ENCODE data around the gene UGT1A8. TPM values are rescaled to one million over a fixed set of nuclear protein-coding genes. Genes with fewer than 3 reads are reported as not detected.

Gene UGT1A8
- total and polyA plus RNA-seq, 2 experiments from 2014 or later = 0.45 TPM; not detected in 1

DNA sequence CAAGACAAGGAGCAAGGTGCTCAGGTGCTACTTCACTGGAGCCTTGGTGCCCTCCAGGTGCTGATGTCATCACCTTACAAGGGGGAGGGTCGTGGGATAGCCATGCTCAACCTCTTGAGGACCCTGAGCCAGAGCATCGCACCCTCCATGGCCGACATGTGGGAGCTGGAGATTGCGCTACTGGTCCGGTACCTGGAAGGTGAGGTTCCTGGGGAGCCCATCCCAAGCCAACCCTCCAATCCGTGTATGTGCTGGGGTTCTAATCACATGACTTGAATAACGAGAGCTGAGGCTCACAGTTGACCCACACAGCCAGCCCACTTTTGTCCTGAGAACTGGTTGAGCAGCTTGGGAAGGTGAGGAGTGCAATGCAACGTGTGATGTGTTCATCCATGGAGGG is 186.6 kb downstream of the UGT1A8 start:
- H3K27ac ChIP-seq (ENCODE audit: low read depth) = no peak overlapping the region
- ATAC-seq (no peak), DNase-seq (ENCODE audit: low spot score) (no peak)
- Mint-ChIP-seq H3K27ac (no peak overlapping the region), H3K4me3 (no peak overlapping the region), H3K36me3 (ENCODE audit: low read depth) (no peaks in the 10 kb centered on the region), H3K4me1 (no peaks in the 10 kb centered on the region), H3K9me3 (peaks cover 14% of the 10 kb centered on the region), H3K27me3 (ENCODE audit: insufficient read depth, low read depth, poor library complexity) (peaks cover 3% of the 10 kb centered on the region)
- no peak overlapping the region for H3K4me2 ChIP-seq
- no peaks in the 10 kb centered on the region for H3K9me2 ChIP-seq (ENCODE audit: insufficient read depth)
- no peaks in the 10 kb centered on the region for H3K27me3 ChIP-seq (ENCODE audit: insufficient read depth)
- no peaks in the 10 kb centered on the region for H3F3A ChIP-seq (replicated peaks; ENCODE audit: low read depth)
- H3K4me3 ChIP-seq = no peak overlapping the region
- TF ChIP-seq EZH2phosphoT487 (IDR thresholded peaks at IDR 0.05; ENCODE audit: unreplicated experiment) (no peak), JUNB (IDR thresholded peaks at IDR 0.05; ENCODE audit: unreplicated experiment) (no peak), REST (IDR thresholded peaks at IDR 0.05; ENCODE audit: unreplicated experiment) (no peak), NANOG (IDR thresholded peaks at IDR 0.05; ENCODE audit: borderline replicate concordance) (no peak), EZH2 (IDR thresholded peaks at IDR 0.05; ENCODE audit: low read depth, unreplicated experiment) (no peak), ZNF114 (CRISPR knock-in tag; IDR thresholded peaks at IDR 0.05) (no peak), ZNF462 (CRISPR knock-in tag; IDR thresholded peaks at IDR 0.05) (no peak)
- H4K20me1 ChIP-seq (replicated peaks; ENCODE audit: insufficient read depth) = no peaks in the 10 kb centered on the region
- H2AFZ ChIP-seq = no peak overlapping the region
- H3K79me2 ChIP-seq (replicated peaks; ENCODE audit: insufficient read depth) = no peaks in the 10 kb centered on the region
- no peaks in the 10 kb centered on the region for H3K36me3 ChIP-seq (ENCODE audit: insufficient read depth)
- no peaks in the 10 kb centered on the region for H3K4me1 ChIP-seq (ENCODE audit: insufficient read depth)
